Heart left ventricle (tissue), 16 donors: ENCODE data around the gene CDHR5. TPM values are rescaled to one million over a fixed set of nuclear protein-coding genes. Genes with fewer than 3 reads are reported as not detected.

Experiments
- ATAC-seq, 4 donors: fragments of 200-7000 bp; cut with Tn5 transposase; one replicate each; pipeline ENCODE4 v1.9.1; 2020 to 2022; ENCODE audit warnings: moderate library complexity in 4 of 4, mild to moderate bottlenecking in 3 of 4, moderate number of reproducible peaks in 1 of 4
- DNase-seq, 5 donors: peaks; one replicate each; pipeline ENCODE4 v3.0.0-alpha.2; 2020
- H3K27ac ChIP-seq, 12 donors: fragments of 200-600 bp; sonication (generic) in 4 of 12; one replicate each; pipeline versions ENCODE4 v1.5.0 to v1.8.0; 2016 to 2022; ENCODE audit warnings: mild to moderate bottlenecking in 2 of 12
- H3K27me3 ChIP-seq, 9 donors: fragments of 200-600 bp; sonication (generic) in 2 of 9; one replicate each; pipeline versions ENCODE4 v1.5.1 to v1.8.0; 2016 to 2022; ENCODE audit warnings: mild to moderate bottlenecking in 3 of 9
- H3K36me3 ChIP-seq, 9 donors: fragments of 200-600 bp; sonication (generic) in 2 of 9; one replicate each; pipeline versions ENCODE4 v1.5.0 to v1.8.0; 2018 to 2022; ENCODE audit warnings: mild to moderate bottlenecking in 2 of 9
- H3K4me1 ChIP-seq, 12 donors: fragments of 200-600 bp; sonication (generic) in 4 of 12; one replicate each; pipeline versions ENCODE4 v1.5.0 to v1.8.0; 2016 to 2022; ENCODE audit warnings: mild to moderate bottlenecking in 3 of 12
- H3K4me3 ChIP-seq, 12 donors: fragments of 200-600 bp; sonication (generic) in 4 of 12; one replicate each; pipeline versions ENCODE4 v1.5.0 to v1.8.0; 2017 to 2022; ENCODE audit warnings: mild to moderate bottlenecking in 9 of 12, moderate library complexity in 4 of 12
- H3K9me3 ChIP-seq, 12 donors: fragments of 200-600 bp; sonication (generic) in 4 of 12; one replicate each; pipeline versions ENCODE4 v1.5.0 to v1.8.0; 2016 to 2022; ENCODE audit warnings: mild to moderate bottlenecking in 1 of 12
- POLR2A ChIP-seq, 2 donors: fragments of 450-650 bp; IDR thresholded peaks; one replicate each; pipeline ENCODE4 v1.6.1; 2017; ENCODE audit warnings: antibody characterized with exemption in 2 of 2, mild to moderate bottlenecking in 2 of 2, moderate library complexity in 2 of 2
- whole genome bisulfite sequencing, 4 donors: extraction: QIAGEN DNeasy Blood & Tissue Kit in 2 of 4; methylation state at CpG; one replicate each; pipeline versions ENCODE4 v1.1.5 to v1.1.7; 2013 to 2018; 5-methylcytosine and 5-hydroxymethylcytosine counted together
- intact Hi-C, 10 donors: fragments of 100-400 bp; cut with DNase I; formaldehyde crosslinking; loops; one replicate each; pipeline versions ENCODE4 v1.11.1 to v1.14.2; 2022
- polyA plus RNA-seq, 2 donors: library from polyadenylated mRNA; stranded (reverse); fragments of 200-250 nt; gene quantifications; one replicate each; pipeline ENCODE4 v1.2.3, GENCODE V29; 2013
- total RNA-seq, 9 donors: library from RNA; depleted of rRNA in 2 of 9; stranded (reverse); fragments of >200 nt in 2 of 9; fragmentation: NEBNext Ultra II Directional in 3 of 9; extraction: Animal tissue kit (Norgen Biotek cat#: 25700) in 3 of 9; gene quantifications; one replicate each; pipeline versions ENCODE4 v1.1.0 to v1.2.4, GENCODE V29; 2016 to 2023
- TF ChIP-seq, protein P1 (sequence below), 12 donors: fragments of 200-600 bp; sonication (generic) in 4 of 12; IDR thresholded peaks; one replicate each; pipeline versions ENCODE4 v1.5.0 to v1.8.0; 2018 to 2022; ENCODE audit warnings: antibody characterized with exemption in 12 of 12, mild to moderate bottlenecking in 5 of 12
- donor health status: ischemic (EF 13 %, LVEDD 7.1; RV severe dilation, severe dysfunction).
- donor health status: healthy with polysubstance abuse.
- donor health status: DM: no; HTN: yes; CAD: no.
- donor health status: DM: no; HTN: no; CAD: no.
- donor health status: ischemic (EF 25% LVEDD 6.9; RV normal size, moderate dysfunction).
- donor health status: ischemic (EF 25% LVEDD 5.7; RV mildly dilated, moderate dysfunction).
- donor health status: healthy.
- donor health status: DM: yes; HTN: yes; CAD: no.
- donor health status: ischemic (EF 35%, LVEDD 5.7; RV mildly dilated, moderate dysfunction).
- donor health status: nonischemic (EF 11% LVEDD 7.7; RV severe dilation, severe dysfunction).
- donor health status: DM: yes; HTN: yes; CAD: no.
- donor health status: PGD.
- donor health status: ischemic (EF 29% LVEDD 5.4; RV normal size, mild dysfunction).
- donor health status: nonischemic (EF 23%, LVEDD 6.1; RV moderate dilation, normal function).

The CDHR5 gene
- total and polyA plus RNA-seq, 11 donors: 0.07 TPM; not detected in 10

DNA sequence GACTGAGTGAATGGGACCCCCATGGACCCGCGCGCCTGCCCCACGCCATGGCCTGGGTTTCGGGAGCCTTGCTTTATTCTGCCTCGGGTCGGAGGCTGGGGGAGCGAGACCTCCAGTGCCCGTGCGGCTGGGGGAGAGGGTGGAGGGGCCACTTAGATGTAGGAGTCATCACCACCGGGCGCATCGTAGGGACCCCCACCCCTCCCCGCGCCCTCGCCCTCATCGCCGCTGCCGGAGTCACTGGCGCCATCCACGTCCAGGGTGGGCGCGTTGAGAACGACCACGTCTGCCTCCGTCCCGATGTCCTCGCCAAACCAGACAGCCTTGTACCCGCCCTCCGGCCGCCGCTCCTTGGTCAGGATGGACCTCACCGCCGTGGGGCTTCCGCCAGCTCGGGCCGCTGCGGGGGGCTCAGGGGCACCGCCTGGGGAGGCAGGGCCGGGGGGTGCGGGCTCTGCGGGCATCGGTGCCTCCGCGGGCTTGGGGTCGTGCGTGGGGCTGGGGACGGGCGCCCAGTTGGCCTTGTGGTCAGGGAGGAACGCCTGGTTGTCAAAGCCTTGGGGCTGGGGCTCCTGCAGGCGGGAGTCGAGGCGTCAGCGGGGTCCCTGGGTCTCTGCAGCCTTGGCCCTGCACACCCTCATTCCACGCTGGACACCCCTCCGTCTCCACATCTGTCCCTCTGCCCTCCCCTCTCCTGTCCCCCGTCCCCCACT is 7.4 kb downstream of the CDHR5 start:
- Histone ChIP-seq H3K9me3 (no peaks in the 10 kb centered on the region), H3K27ac (no peak overlapping the region), H3K4me3 (peak overlapping the region in 1 of 12 donors; percentile 90), H3K27me3 (no peaks in the 10 kb centered on the region), H3K4me1 (peaks cover 8 to 38% (median 22%) of the 10 kb centered on the region in 12 donors), H3K36me3 (peaks cover 0 to 28% (median 10%) of the 10 kb centered on the region in 9 donors)
- TF ChIP-seq, protein P1, sequence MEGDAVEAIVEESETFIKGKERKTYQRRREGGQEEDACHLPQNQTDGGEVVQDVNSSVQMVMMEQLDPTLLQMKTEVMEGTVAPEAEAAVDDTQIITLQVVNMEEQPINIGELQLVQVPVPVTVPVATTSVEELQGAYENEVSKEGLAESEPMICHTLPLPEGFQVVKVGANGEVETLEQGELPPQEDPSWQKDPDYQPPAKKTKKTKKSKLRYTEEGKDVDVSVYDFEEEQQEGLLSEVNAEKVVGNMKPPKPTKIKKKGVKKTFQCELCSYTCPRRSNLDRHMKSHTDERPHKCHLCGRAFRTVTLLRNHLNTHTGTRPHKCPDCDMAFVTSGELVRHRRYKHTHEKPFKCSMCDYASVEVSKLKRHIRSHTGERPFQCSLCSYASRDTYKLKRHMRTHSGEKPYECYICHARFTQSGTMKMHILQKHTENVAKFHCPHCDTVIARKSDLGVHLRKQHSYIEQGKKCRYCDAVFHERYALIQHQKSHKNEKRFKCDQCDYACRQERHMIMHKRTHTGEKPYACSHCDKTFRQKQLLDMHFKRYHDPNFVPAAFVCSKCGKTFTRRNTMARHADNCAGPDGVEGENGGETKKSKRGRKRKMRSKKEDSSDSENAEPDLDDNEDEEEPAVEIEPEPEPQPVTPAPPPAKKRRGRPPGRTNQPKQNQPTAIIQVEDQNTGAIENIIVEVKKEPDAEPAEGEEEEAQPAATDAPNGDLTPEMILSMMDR (IDR thresholded peaks at IDR 0.05): no peak
- TF ChIP-seq POLR2A (IDR thresholded peaks at IDR 0.05): no peak
- intact Hi-C loops: loop anchor here in 1 of 10 donors (5.0 kb wide), 1 partner anchor 40 kb away; the partner anchor contains the start of gene PHRF1
- DNase-seq (peak in 1 of 5 donors; percentile 67), ATAC-seq (no peak)
- WGBS, 4 donors: 92 to 95% (median 94%) methylated on average over 33 to 57 of the region's 57 CpGs

DNA sequence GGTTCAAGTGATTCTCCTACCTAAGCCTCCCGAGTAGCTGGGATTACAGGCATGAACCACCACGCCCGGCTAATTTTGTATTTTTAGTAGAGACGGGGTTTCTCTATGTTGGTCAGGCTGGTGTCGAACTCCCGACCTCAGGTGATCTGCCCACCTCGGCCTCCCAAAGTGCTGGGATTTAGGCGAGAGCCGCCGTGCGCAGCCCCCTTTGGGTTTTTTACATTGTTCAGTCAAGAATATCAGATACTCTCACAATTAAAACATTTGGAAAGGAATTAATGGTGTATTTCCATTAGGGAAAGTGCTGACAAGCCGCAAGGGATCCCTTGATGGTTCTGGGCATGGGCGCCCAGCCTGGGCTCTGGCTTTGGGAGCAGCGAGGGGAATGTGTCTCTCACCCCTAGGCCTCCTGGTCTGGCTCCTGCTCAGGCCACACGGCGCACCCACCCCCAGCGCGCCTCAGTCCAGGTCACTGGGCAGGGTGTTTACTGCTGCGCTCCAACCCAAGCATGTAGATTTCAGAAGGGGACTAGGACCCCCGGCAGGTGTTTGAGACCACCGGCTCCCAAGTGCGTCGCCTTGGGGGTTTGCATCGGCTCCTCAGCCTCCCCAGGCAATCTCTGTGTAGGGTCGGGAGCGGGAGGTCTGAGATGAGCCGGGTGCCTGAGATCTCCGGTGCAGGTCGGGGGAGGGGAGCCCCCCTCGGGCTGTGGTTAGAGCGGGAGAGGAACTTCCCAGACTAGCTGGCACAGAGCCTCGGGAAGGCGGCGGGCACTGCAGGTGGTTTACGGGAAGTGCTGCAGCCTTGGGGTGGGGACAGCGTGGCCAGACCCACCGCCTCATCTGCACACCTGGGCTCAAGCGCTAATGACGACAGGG is 8.2 kb downstream of the CDHR5 start:
- DNase-seq (peak in 2 of 5 donors; percentile 58 to 77), ATAC-seq (no peak)
- peaks cover 8 to 38% (median 22%) of the 10 kb centered on the region in 12 donors for H3K4me1 ChIP-seq
- intact Hi-C loops: loop anchor here in 1 of 10 donors (5.0 kb wide), 1 partner anchor 39 kb away; the partner anchor contains the start of gene PHRF1
- H3K27me3 ChIP-seq: no peaks in the 10 kb centered on the region
- TF ChIP-seq, protein P1 (IDR thresholded peaks at IDR 0.05): no peak
- TF ChIP-seq POLR2A (IDR thresholded peaks at IDR 0.05): no peak
- WGBS, 4 donors: 84 to 89% (median 87%) methylated on average over 34 to 39 of the region's 39 CpGs
- H3K36me3 ChIP-seq: peaks cover 0 to 35% (median 18%) of the 10 kb centered on the region in 9 donors
- no peaks in the 10 kb centered on the region for H3K9me3 ChIP-seq
- H3K27ac ChIP-seq: peak overlapping the region; percentile 76 to 99 (median 92)
- peak overlapping the region; percentile 25 to 90 (median 70) for H3K4me3 ChIP-seq

DNA sequence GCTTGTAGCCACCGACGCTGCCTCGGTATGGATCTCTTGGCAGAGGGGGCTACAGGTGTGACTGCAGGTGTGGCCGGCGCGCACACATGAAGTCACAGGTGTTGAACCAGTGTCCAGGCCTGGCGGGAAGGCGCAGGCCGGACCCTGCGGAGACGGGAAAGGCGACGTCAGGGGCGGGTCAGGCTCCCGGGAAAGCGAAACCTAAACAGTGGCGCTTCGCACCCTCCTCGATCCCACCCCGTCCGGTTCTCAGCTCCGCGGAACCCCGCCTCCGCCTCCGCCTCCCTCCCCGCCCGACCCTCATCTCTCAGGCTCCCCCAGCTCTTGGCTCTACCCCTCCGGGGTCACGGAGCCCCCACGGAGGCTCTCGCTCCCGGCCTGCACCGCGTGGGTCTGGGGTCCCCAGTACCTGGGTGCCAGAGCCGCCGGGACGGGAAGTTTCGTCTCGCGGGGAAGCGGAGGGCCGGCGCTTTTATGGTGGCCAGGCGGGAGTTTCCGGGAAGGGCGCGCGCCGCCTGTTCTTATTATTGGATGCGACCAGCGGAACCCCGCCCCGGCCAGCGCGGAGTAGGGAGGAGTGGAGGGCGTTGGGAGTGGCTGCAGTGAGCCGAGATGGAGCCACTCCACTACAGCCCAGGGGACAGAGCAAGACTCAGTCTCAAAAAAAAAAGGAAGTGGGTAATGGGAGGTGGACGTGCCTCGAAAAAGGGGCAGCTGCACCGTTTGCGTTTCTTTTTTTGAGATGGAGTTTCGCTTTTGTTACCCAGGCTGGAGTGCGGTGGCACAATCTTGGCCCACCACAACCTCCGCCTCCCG is 9.0 kb downstream of the CDHR5 start, which contains the start of gene IRF7:
IRF7 (minus strand) TSS at position 447 of the 816 bp plus-strand sequence. CDS start 586 bp downstream, outside the sequence.
- H3K4me1 ChIP-seq: peaks cover 8 to 38% (median 22%) of the 10 kb centered on the region in 12 donors
- no peaks in the 10 kb centered on the region for H3K9me3 ChIP-seq
- peaks cover 0 to 44% (median 26%) of the 10 kb centered on the region in 9 donors for H3K36me3 ChIP-seq
- 5 to 7% (median 7%) methylated on average over 46 to 66 of the region's 66 CpGs for WGBS, 4 donors
- peak within 1 kb of the TSS; percentile 25 to 90 (median 70) for H3K4me3 ChIP-seq
- DNase-seq: peak; percentile 96 to 98 (median 97)
- TF ChIP-seq POLR2A (IDR thresholded peaks at IDR 0.05): peak in 1 of 2 donors; percentile 93
- TF ChIP-seq, protein P1 (IDR thresholded peaks at IDR 0.05): no peak
- peak; percentile 86 to 94 (median 92) for ATAC-seq
- peak within 1 kb of the TSS; percentile 76 to 99 (median 92) for H3K27ac ChIP-seq
- H3K27me3 ChIP-seq: no peaks in the 10 kb centered on the region
- intact Hi-C loops: loop anchor here in 2 of 10 donors (2.0 to 5.0 kb wide), 2 partner anchors 38 to 47 kb away; partner anchors contain the start of gene PHRF1 (in 1 of the 2)
